Astrocyte (in vitro differentiated cells and primary cell): ENCODE results near the gene POFUT2. TPM values are rescaled to one million over a fixed set of nuclear protein-coding genes. Genes with fewer than 3 reads are reported as not detected.
A peak's percentile ranks its signal among the peaks of the same experiment; 100 is the strongest.

Source experiments
- DNase-seq: peaks from one replicate; pipeline ENCODE4 v3.0.0-alpha.2; 2010; ENCODE audit warnings: low read depth
- FAIRE-seq: peaks from 2 replicates; lab custom pipeline; 2011; peaks lifted over from hg19 to GRCh38; lab: Jason Lieb, UNC
- H2AFZ ChIP-seq: 2 replicates; pipeline ENCODE4 v1.6.0; 2012; ENCODE audit warnings: low read depth, low read length, inconsistent platforms
- H3K27ac ChIP-seq: 2 replicates; pipeline ENCODE4 v1.5.1; 2011; ENCODE audit warnings: low read depth, low read length, inconsistent platforms
- H3K27me3 ChIP-seq: 2 replicates; pipeline ENCODE4 v1.6.0; 2011; ENCODE audit warnings: low read length, inconsistent platforms; ENCODE audit not compliant: insufficient read depth
- H3K36me3 ChIP-seq: 2 replicates; pipeline ENCODE4 v1.5.1; 2011; ENCODE audit warnings: low read length, inconsistent platforms; ENCODE audit not compliant: insufficient read depth
- H3K4me1 ChIP-seq: 2 replicates; pipeline ENCODE4 v1.5.1; 2011; ENCODE audit warnings: low read length, inconsistent platforms; ENCODE audit not compliant: insufficient read depth
- H3K4me2 ChIP-seq: 2 replicates; pipeline ENCODE4 v1.6.0; 2012; ENCODE audit warnings: low read length, inconsistent platforms
- H3K4me3 ChIP-seq: 2 replicates; pipeline ENCODE4 v1.5.1; 2011; ENCODE audit warnings: low read depth, mild to moderate bottlenecking, low read length, inconsistent platforms; ENCODE audit not compliant: insufficient read depth
- H3K79me2 ChIP-seq: 2 replicates; pipeline ENCODE4 v1.6.0; 2012; ENCODE audit warnings: mild to moderate bottlenecking, low read length, inconsistent platforms; ENCODE audit not compliant: insufficient read depth
- H3K9ac ChIP-seq: 2 replicates; pipeline ENCODE4 v1.6.0; 2012; ENCODE audit warnings: mild to moderate bottlenecking, low read length, inconsistent platforms
- H3K9me3 ChIP-seq: 2 replicates; pipeline ENCODE4 v1.5.1; 2012; ENCODE audit warnings: low read depth, mild to moderate bottlenecking, low read length, inconsistent platforms; ENCODE audit not compliant: insufficient read depth
- H4K20me1 ChIP-seq: 2 replicates; pipeline ENCODE4 v1.6.0; 2012; ENCODE audit warnings: low read length, inconsistent platforms; ENCODE audit not compliant: insufficient read depth
- H3K27ac Mint-ChIP-seq: one replicate; pipeline ENCODE4 v1.8.0; 2021; ENCODE audit warnings: mild to moderate bottlenecking, mixed read lengths; ENCODE audit not compliant: unreplicated experiment
- H3K27me3 Mint-ChIP-seq: one replicate; pipeline ENCODE4 v1.8.0; 2021; ENCODE audit warnings: low read depth, mixed read lengths; ENCODE audit not compliant: unreplicated experiment
- H3K36me3 Mint-ChIP-seq: one replicate; pipeline ENCODE4 v1.8.0; 2021; ENCODE audit warnings: low read depth, mixed read lengths; ENCODE audit not compliant: unreplicated experiment
- H3K4me1 Mint-ChIP-seq: one replicate; pipeline ENCODE4 v1.8.0; 2021; ENCODE audit warnings: low read depth, mixed read lengths; ENCODE audit not compliant: unreplicated experiment
- H3K4me3 Mint-ChIP-seq: one replicate; pipeline ENCODE4 v1.8.0; 2021; ENCODE audit warnings: mild to moderate bottlenecking, moderate library complexity, mixed read lengths; ENCODE audit not compliant: unreplicated experiment
- H3K9me3 Mint-ChIP-seq: one replicate; pipeline ENCODE4 v1.8.0; 2021; ENCODE audit warnings: mild to moderate bottlenecking, mixed read lengths; ENCODE audit not compliant: unreplicated experiment
- CTCF ChIP-seq: IDR thresholded peaks from 2 replicates; pipeline ENCODE4 v1.5.1; 2011; ENCODE audit warnings: low read depth, mild to moderate bottlenecking, inconsistent platforms, low read length, moderate library complexity; ENCODE audit not compliant: insufficient read depth
- EZH2 ChIP-seq: IDR thresholded peaks from 2 replicates; pipeline ENCODE4 v1.6.1; 2012; ENCODE audit warnings: mild to moderate bottlenecking, low read length, inconsistent platforms; ENCODE audit not compliant: insufficient read depth
- total RNA-seq: library from RNA; stranded (reverse); gene quantifications from 2 replicates; pipeline ENCODE4 v1.2.1, GENCODE V29; 2021

Gene POFUT2
- total RNA-seq, 1 donor from 2014 or later = 109 TPM

- no peak for DNase-seq
- Histone ChIP-seq H3K36me3 (peaks cover 21% of the 10 kb centered on the region), H3K4me1 (no peaks in the 10 kb centered on the region), H3K27me3 (no peaks in the 10 kb centered on the region), H3K4me2 (no peak overlapping the region), H3K9ac (no peak overlapping the region), H3K79me2 (peaks cover 48% of the 10 kb centered on the region), H3K4me3 (no peak overlapping the region), H2AFZ (no peak overlapping the region), H3K27ac (no peak overlapping the region), H3K9me3 (no peaks in the 10 kb centered on the region), H4K20me1 (peaks cover 78% of the 10 kb centered on the region)
- no peak for FAIRE-seq
- Mint-ChIP-seq H3K4me1 (no peaks in the 10 kb centered on the region), H3K36me3 (peaks cover 19% of the 10 kb centered on the region), H3K27ac (no peak overlapping the region), H3K4me3 (no peak overlapping the region), H3K27me3 (no peaks in the 10 kb centered on the region), H3K9me3 (peaks cover 3% of the 10 kb centered on the region)
- TF ChIP-seq EZH2 (no peak), CTCF (no peak)
Observed at GRCh38 chr21:45269861-45270260, 17.8 kb downstream of the POFUT2 start.

GRCh38 chr21:45267390-45267760, 20.3 kb downstream of the POFUT2 start:
- Histone ChIP-seq H3K27me3 (no peaks in the 10 kb centered on the region), H3K36me3 (peaks cover 22% of the 10 kb centered on the region), H4K20me1 (peaks cover 69% of the 10 kb centered on the region), H3K9ac (no peak overlapping the region), H3K4me2 (no peak overlapping the region), H3K27ac (no peak overlapping the region), H3K4me1 (no peaks in the 10 kb centered on the region), H3K4me3 (no peak overlapping the region), H3K9me3 (no peaks in the 10 kb centered on the region), H3K79me2 (peaks cover 24% of the 10 kb centered on the region), H2AFZ (no peak overlapping the region)
- Mint-ChIP-seq H3K9me3 (peaks cover 3% of the 10 kb centered on the region), H3K36me3 (peaks cover 30% of the 10 kb centered on the region), H3K27ac (no peak overlapping the region), H3K4me3 (peak overlapping the region; percentile 14), H3K27me3 (no peaks in the 10 kb centered on the region), H3K4me1 (no peaks in the 10 kb centered on the region)
- no peak for TF ChIP-seq EZH2
- TF ChIP-seq CTCF = no peak
- DNase-seq = no peak
- FAIRE-seq = no peak

GRCh38 chr21:45266518-45267389, 20.9 kb downstream of the POFUT2 start:
- peaks cover 3% of the 10 kb centered on the region for H3K9me3 Mint-ChIP-seq
- DNase-seq (peak; percentile 16), FAIRE-seq (no peak)
- H3K36me3 ChIP-seq = peaks cover 17% of the 10 kb centered on the region
- no peaks in the 10 kb centered on the region for H3K4me1 ChIP-seq
- H3K4me2 ChIP-seq = no peak overlapping the region
- H3K9ac ChIP-seq = no peak overlapping the region
- H3K27me3 ChIP-seq = no peaks in the 10 kb centered on the region
- H3K36me3 Mint-ChIP-seq = peaks cover 30% of the 10 kb centered on the region
- TF ChIP-seq CTCF (no peak), EZH2 (no peak)
- no peak overlapping the region for H3K27ac ChIP-seq
- no peaks in the 10 kb centered on the region for H3K4me1 Mint-ChIP-seq
- H3K4me3 ChIP-seq = no peak overlapping the region
- H4K20me1 ChIP-seq = peaks cover 69% of the 10 kb centered on the region
- H3K79me2 ChIP-seq = peaks cover 17% of the 10 kb centered on the region
- peak overlapping the region; percentile 2 for H3K27ac Mint-ChIP-seq
- H2AFZ ChIP-seq = no peak overlapping the region
- no peaks in the 10 kb centered on the region for H3K27me3 Mint-ChIP-seq
- peak overlapping the region; percentile 4 for H3K4me3 Mint-ChIP-seq
- H3K9me3 ChIP-seq = no peaks in the 10 kb centered on the region
